Sigmoid colon (tissue), 4 donors: ENCODE results near the gene FKBP10.

Experiments used
- CTCF ChIP-seq, 4 experiments: fragments of 450-650 bp in 3 of 4; fragments of 200-600 bp in 1 of 4; IDR thresholded peaks; one replicate each; pipeline ENCODE4 v1.5.1; 2016 to 2019; ENCODE audit warnings: antibody characterized with exemption in 4 of 4, mild to moderate bottlenecking in 3 of 4, moderate library complexity in 2 of 4
- EP300 ChIP-seq, 4 donors: sonication (generic); formaldehyde crosslinking; IDR thresholded peaks; one replicate each; pipeline ENCODE4 v1.6.1; 2017; ENCODE audit warnings: antibody characterized with exemption in 4 of 4
- POLR2A ChIP-seq, 2 donors: fragments of 450-650 bp; IDR thresholded peaks; one replicate each; pipeline ENCODE4 v1.6.1; 2016; ENCODE audit warnings: antibody characterized with exemption in 2 of 2, mild to moderate bottlenecking in 2 of 2, moderate library complexity in 2 of 2
- POLR2AphosphoS5 ChIP-seq, 4 donors: sonication (generic); formaldehyde crosslinking; IDR thresholded peaks; one replicate each; pipeline ENCODE4 v1.6.1; 2017; ENCODE audit warnings: antibody characterized with exemption in 4 of 4

DNA sequence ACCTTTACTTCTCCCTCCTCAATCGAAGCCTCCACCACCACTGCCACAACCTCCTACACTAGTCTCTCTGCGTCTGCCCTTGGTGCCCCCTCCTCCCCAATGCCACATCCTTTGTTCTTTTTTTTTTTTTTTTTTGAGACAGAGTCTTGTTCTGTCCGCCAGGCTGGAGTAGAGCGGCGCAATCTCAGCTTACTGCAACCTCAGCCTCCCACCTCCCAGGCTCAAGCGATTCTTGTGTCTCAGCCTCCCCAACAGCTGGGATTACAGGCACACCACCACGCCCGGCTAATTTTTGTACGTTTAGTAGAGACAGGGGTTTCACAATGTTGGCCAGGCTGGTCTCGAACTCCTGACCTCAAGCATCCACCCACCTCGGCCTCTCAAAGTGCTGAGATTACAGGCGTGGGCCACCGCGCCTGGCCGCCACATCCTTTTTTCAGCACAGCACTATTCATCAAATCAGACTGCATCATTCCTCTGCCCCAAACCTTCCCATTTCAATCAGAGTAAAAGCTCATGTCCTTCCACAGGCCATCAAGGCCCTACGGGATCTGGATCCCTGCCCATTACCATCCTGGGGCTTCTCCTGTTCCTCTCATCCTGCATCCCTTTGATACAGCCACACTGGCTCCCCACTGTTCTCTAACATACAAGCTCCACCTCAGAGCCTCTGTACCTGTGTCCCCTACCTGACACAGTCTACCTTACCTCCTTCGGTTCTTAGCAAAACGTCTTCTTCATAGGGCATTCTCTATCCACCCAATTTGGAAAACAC, 50.5 kb downstream of the FKBP10 start:
- TF ChIP-seq EP300 (IDR thresholded peaks at IDR 0.05) (no peak), CTCF (IDR thresholded peaks at IDR 0.05) (no peak), POLR2AphosphoS5 (IDR thresholded peaks at IDR 0.05) (no peak), POLR2A (IDR thresholded peaks at IDR 0.05) (no peak)
